Fibroblast of pulmonary artery (primary cell): ENCODE measurements around the gene SLC29A3.

Experiments used
- DNase-seq: peaks from one replicate; pipeline ENCODE4 v3.0.0-alpha.2; 2010; ENCODE audit warnings: low read depth
- H3K4me3 ChIP-seq: replicated peaks from 2 replicates; pipeline ENCODE4 v1.5.1; 2011; ENCODE audit warnings: low read depth, mild to moderate bottlenecking, control low read depth, low read length, moderate library complexity
- TF ChIP-seq, protein P1 (sequence below): IDR thresholded peaks from 2 replicates; pipeline ENCODE4 v1.5.1; 2011; ENCODE audit warnings: mild to moderate bottlenecking, control low read depth, low read length, inconsistent platforms; ENCODE audit errors: missing control alignments

Gene SLC29A3

DNA sequence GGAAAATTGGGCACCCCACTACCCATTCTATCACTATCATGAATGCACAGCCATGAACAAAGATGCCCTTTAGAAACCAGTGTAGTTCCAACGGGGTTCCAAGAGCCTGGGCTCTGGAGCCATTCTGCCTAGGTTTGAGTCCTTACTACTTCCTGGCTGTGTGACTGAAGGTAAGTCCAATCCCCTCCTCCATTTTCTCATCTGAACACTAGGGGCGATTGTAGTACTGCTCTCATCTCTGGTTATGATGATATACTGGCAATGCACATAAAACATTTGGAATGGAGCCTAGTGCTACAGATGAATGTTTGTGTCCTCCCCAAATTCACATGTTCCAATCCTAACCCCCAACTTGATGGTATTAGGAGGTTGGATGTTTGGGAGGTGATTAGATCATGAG lies 49.6 kb downstream of the SLC29A3 start:
- no peak for DNase-seq
- TF ChIP-seq, protein P1, sequence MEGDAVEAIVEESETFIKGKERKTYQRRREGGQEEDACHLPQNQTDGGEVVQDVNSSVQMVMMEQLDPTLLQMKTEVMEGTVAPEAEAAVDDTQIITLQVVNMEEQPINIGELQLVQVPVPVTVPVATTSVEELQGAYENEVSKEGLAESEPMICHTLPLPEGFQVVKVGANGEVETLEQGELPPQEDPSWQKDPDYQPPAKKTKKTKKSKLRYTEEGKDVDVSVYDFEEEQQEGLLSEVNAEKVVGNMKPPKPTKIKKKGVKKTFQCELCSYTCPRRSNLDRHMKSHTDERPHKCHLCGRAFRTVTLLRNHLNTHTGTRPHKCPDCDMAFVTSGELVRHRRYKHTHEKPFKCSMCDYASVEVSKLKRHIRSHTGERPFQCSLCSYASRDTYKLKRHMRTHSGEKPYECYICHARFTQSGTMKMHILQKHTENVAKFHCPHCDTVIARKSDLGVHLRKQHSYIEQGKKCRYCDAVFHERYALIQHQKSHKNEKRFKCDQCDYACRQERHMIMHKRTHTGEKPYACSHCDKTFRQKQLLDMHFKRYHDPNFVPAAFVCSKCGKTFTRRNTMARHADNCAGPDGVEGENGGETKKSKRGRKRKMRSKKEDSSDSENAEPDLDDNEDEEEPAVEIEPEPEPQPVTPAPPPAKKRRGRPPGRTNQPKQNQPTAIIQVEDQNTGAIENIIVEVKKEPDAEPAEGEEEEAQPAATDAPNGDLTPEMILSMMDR, result no peak
- H3K4me3 ChIP-seq, result no peak overlapping the region

DNA sequence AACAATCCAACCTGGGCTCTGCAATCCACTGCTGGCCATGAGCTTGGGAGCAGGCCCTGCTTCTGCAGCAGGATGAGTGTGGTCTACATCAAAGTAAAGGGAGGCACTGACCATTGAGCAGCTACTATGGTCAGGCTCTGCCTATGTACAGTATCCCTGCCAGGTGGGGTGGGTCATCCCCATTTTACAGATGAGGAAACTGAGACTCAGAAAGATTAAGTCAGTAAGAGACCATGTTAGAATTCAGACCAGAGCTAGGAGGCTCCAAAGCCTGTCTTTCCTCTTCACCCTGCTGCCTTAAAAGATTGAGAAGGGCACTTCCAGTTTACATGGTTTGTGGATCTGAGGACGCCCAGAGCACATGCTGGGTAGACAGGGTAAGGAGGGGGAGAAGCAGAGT lies 50.5 kb downstream of the SLC29A3 start:
- no peak for DNase-seq
- TF ChIP-seq, protein P1, result no peak
- no peak overlapping the region for H3K4me3 ChIP-seq

DNA sequence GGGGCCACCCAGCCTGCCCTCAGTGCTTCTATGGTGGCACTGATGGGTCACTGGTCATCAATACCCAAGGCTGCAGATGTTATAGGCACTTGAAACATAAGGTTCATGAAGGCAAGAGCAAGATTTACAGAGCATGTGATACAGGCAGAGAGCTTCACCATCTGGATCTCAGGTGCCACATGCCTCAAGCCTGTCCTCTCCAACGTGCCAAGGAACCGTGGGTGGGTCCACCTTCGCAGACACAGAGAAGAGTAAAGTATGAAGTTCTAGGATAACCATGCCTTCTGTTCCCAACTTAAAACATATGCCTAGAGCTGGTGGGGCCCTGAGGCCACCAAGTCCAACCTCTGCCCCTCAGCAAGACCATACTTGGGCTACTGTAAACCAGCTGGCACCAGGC lies 51.0 kb downstream of the SLC29A3 start:
- TF ChIP-seq, protein P1, result no peak
- H3K4me3 ChIP-seq, result no peak overlapping the region
- DNase-seq, result no peak

DNA sequence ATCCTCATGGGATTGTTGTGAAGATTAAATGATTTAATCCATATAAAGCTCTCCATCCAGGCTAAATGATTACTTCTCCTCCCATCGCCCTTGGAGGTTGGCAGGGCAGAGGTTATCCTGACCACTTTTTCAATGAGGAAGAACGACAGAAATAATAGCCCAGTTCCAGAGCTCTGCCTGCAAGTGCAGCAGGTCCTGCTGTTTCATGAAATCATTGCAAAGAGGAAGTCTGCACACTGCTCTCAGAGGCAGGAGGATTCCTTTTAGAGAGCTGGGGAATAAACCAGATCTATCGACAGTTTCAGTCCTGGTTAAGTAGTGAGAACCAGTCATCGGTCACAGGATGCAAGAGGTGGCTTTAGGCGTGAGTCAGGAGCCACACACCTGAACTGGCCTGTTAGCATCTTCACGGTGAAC lies 52.7 kb downstream of the SLC29A3 start:
- no peak overlapping the region for H3K4me3 ChIP-seq
- DNase-seq, result no peak
- TF ChIP-seq, protein P1, result no peak

DNA sequence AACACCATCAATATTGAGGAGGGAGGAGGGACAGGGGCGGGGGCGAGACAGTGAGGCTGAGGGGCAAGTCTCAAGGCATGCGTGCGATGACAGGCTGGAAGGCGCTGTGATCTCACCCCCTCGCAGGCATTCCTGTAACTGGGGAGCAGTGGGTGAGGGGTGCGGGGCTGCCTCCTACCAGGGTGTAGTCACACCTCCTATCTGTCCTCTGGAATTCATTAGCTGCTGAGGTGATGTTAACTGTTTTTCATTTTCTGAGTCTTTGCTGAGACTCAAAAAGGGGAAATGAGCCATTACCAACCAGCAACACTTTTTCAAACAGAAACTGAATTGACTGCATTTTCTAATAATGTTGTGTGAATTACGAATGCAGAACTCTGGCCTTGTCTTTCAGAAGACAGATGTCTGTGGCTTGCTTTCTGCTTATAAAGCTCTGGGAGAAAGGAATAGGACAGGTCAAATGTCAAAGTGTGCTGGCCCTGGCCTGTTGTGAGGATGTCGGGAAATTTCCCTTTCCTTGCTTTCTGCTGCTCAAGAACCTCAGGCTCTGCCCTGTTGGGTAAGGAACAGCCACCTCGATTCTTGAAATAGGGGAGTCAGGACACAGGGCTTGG lies 53.9 kb downstream of the SLC29A3 start:
- DNase-seq, result no peak
- TF ChIP-seq, protein P1, result no peak
- H3K4me3 ChIP-seq, result no peak overlapping the region

DNA sequence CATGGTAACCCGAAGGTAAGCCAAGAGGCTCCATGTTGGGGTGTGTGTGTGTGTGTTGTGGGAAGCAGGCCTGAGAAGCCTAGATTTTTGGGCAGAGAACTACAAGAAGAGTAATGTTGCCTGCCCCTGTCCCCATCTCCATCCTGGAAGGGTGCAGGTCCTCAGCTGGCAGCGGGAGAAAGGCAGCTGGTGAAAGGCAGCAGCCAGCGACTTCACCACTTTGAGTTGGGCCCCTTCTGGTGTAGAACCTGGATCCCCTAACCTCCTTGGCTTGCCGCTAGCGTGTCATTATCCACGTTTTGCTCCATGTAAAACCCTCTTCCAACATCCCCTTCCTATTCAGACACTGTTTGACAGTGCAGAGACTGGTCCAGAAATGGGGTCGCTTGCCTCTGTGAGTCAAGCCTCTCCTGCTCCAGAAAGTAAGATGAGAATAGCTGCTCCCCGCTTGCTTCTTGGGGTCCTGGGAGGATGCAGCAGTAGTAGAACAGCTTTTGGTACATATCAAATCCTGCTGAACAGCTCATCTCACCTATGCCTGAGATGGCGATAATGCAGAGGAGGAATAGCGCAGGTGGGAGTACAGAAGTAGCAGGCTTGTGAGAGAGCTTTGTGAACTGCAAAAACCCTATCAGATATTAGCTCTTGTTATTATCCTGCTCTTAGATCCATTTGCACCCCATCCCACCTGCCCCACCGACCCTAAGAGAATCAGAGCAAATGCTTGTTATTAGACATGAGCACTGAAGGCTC lies 55.6 kb downstream of the SLC29A3 start:
- no peak overlapping the region for H3K4me3 ChIP-seq
- DNase-seq, result no peak
- TF ChIP-seq, protein P1, result no peak
